PC-9 (cell line): ENCODE measurements around the gene LNX2. TPM values are rescaled to one million over a fixed set of nuclear protein-coding genes. Genes with fewer than 3 reads are reported as not detected.

Experiments used
- BruUV-seq: library from RNA; stranded (reverse); fragments of 400-500 nt; replicated peaks from 2 replicates; lab custom pipeline; 2021; lab: Mats Ljungman, UMichigan
- CTCF ChIA-PET: fragments of 300-600 bp; sonication (Branson Sonifier 250); formaldehyde crosslinking; loops from one replicate; lab custom pipeline; 2022; ENCODE audit warnings: antibody characterized with exemption; lab: Charles Lee
- POLR2A ChIA-PET: fragments of 300-600 bp; sonication (Branson Sonifier 250); formaldehyde crosslinking; loops from one replicate; lab custom pipeline; 2022; ENCODE audit warnings: antibody characterized with exemption; ENCODE audit not compliant: unreplicated experiment; lab: Charles Lee
- DNase-seq, 2 experiments: peaks; one replicate each; pipeline versions ENCODE4 v3.0.0 to v3.0.0-alpha.2; 2015 to 2022; ENCODE audit warnings: mixed read lengths in 1 of 2
- H2AFZ ChIP-seq: fragments of 200-600 bp; sonication (generic); 2 replicates; pipeline ENCODE4 v1.8.1; 2017; ENCODE audit warnings: antibody characterized with exemption
- H3F3A ChIP-seq: fragments of 200-600 bp; sonication (generic); 2 replicates; pipeline ENCODE4 v1.8.1; 2017; ENCODE audit warnings: antibody characterized with exemption, mild to moderate bottlenecking, low read depth; ENCODE audit not compliant: insufficient read depth
- H3K27ac ChIP-seq: fragments of 200-600 bp; sonication (generic); 2 replicates; pipeline ENCODE4 v1.6.1; 2016; ENCODE audit warnings: mixed run types
- H3K27me3 ChIP-seq: fragments of 200-600 bp; sonication (generic); 2 replicates; pipeline ENCODE4 v1.6.1; 2016; ENCODE audit warnings: low read depth, mixed run types; ENCODE audit not compliant: insufficient read depth
- H3K36me3 ChIP-seq: fragments of 200-600 bp; sonication (generic); 2 replicates; pipeline ENCODE4 v1.6.1; 2016; ENCODE audit warnings: low read depth, mixed run types
- H3K4me1 ChIP-seq: fragments of 200-600 bp; sonication (generic); replicated peaks from 2 replicates; pipeline ENCODE4 v1.6.1; 2016; ENCODE audit warnings: mixed run types; ENCODE audit not compliant: insufficient read depth
- H3K4me2 ChIP-seq: fragments of 200-600 bp; sonication (generic); 2 replicates; pipeline ENCODE4 v1.6.1; 2017; ENCODE audit warnings: mixed run types
- H3K4me3 ChIP-seq: fragments of 200-600 bp; sonication (generic); 2 replicates; pipeline ENCODE4 v1.6.1; 2016; ENCODE audit warnings: mixed run types
- H3K79me2 ChIP-seq: fragments of 200-600 bp; sonication (generic); 2 replicates; pipeline ENCODE4 v1.6.1; 2017; ENCODE audit warnings: low read depth, mixed run types
- H3K9me2 ChIP-seq: fragments of 200-600 bp; sonication (generic); 2 replicates; pipeline ENCODE4 v1.8.1; 2017; ENCODE audit warnings: mild to moderate bottlenecking; ENCODE audit not compliant: insufficient read depth
- H3K9me3 ChIP-seq: fragments of 200-600 bp; sonication (generic); 2 replicates; pipeline ENCODE4 v1.8.1; 2016; ENCODE audit warnings: low read depth; ENCODE audit not compliant: insufficient read depth
- H4K20me1 ChIP-seq: fragments of 200-600 bp; sonication (generic); 2 replicates; pipeline ENCODE4 v1.8.1; 2017; ENCODE audit not compliant: insufficient read depth
- EZH2 ChIP-seq: fragments of 200-600 bp; sonication (generic); IDR thresholded peaks from 2 replicates; pipeline ENCODE4 v1.8.0; 2017; ENCODE audit warnings: antibody characterized with exemption, low read depth
- intact Hi-C: fragments of 100-400 bp; cut with micrococcal nuclease; formaldehyde crosslinking; loops from one replicate; pipeline ENCODE4 v1.10.0; 2022; ENCODE audit not compliant: unreplicated experiment
- total RNA-seq: library from RNA; stranded (reverse); gene quantifications from 2 replicates; pipeline ENCODE4 v1.2.3, GENCODE V29; 2021
- TF ChIP-seq, protein P1 (sequence below): fragments of 200-600 bp; sonication (generic); conservative IDR thresholded peaks from 2 replicates; pipeline ENCODE4 v1.6.1; 2017; ENCODE audit warnings: mixed run types, antibody characterized with exemption, mild to moderate bottlenecking, moderate library complexity

LNX2 gene
- total RNA-seq, 1 experiment from 2014 or later = 7.0 TPM

DNA sequence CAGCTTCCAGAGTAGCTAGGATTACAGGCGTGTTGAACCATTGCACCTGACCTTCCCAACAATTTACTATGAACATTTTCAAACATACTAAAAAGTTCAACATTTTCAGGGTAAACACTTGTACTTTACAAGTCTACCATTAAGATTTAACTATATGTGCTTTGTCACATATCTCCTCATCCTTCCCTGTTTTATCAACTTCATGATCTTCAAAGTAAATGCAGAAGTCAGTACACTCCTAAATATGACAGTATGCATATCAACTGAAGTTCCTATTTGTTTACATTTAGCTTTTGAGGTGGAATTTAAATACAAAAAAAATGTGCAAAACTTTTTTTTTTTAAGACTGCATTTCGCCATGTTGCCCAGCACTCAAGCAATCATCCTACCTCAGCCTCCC, 18.5 kb downstream of the LNX2 start:
- intact Hi-C loops = loop anchor here (2.0 kb wide), 1 partner anchor 19 kb away; the partner anchor contains the start of genes LNX2 and POLR1D
- Histone ChIP-seq H3K27ac (no peak overlapping the region), H3K4me2 (no peak overlapping the region), H3K27me3 (no peaks in the 10 kb centered on the region), H3K36me3 (no peaks in the 10 kb centered on the region), H3F3A (peaks cover 8% of the 10 kb centered on the region; the same call in 1 of the 2 replicates), H3K4me1 (peaks cover 18% of the 10 kb centered on the region), H3K79me2 (peaks cover 62% of the 10 kb centered on the region), H3K4me3 (no peak overlapping the region), H2AFZ (no peak overlapping the region), H4K20me1 (no peaks in the 10 kb centered on the region), H3K9me2 (no peaks in the 10 kb centered on the region), H3K9me3 (peaks cover 4% of the 10 kb centered on the region; the same call in 1 of the 2 replicates)
- no peak for DNase-seq
- BruUV-seq = no TSS peak
- POLR2A ChIA-PET = no interaction called here
- TF ChIP-seq EZH2 = no peak
- TF ChIP-seq, protein P1, sequence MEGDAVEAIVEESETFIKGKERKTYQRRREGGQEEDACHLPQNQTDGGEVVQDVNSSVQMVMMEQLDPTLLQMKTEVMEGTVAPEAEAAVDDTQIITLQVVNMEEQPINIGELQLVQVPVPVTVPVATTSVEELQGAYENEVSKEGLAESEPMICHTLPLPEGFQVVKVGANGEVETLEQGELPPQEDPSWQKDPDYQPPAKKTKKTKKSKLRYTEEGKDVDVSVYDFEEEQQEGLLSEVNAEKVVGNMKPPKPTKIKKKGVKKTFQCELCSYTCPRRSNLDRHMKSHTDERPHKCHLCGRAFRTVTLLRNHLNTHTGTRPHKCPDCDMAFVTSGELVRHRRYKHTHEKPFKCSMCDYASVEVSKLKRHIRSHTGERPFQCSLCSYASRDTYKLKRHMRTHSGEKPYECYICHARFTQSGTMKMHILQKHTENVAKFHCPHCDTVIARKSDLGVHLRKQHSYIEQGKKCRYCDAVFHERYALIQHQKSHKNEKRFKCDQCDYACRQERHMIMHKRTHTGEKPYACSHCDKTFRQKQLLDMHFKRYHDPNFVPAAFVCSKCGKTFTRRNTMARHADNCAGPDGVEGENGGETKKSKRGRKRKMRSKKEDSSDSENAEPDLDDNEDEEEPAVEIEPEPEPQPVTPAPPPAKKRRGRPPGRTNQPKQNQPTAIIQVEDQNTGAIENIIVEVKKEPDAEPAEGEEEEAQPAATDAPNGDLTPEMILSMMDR = no peak
- CTCF ChIA-PET = no interaction called here

- CTCF ChIA-PET = no interaction called here
- Histone ChIP-seq H3K4me3 (no peak overlapping the region), H3K9me3 (peaks cover 4% of the 10 kb centered on the region; the same call in 1 of the 2 replicates), H3K27me3 (no peaks in the 10 kb centered on the region), H2AFZ (no peak overlapping the region), H3K27ac (no peak overlapping the region), H3K4me2 (no peak overlapping the region), H3K79me2 (peaks cover 62% of the 10 kb centered on the region), H3K9me2 (no peaks in the 10 kb centered on the region), H3K4me1 (peaks cover 14% of the 10 kb centered on the region), H4K20me1 (no peaks in the 10 kb centered on the region), H3K36me3 (no peaks in the 10 kb centered on the region), H3F3A (peaks cover 8% of the 10 kb centered on the region; the same call in 1 of the 2 replicates)
- DNase-seq = no peak
- TF ChIP-seq, protein P1 = no peak
- no peak for TF ChIP-seq EZH2
- POLR2A ChIA-PET = no interaction called here
- intact Hi-C loops = loop anchor here (2.0 kb wide), 1 partner anchor 20 kb away; the partner anchor contains the start of genes LNX2 and POLR1D
- BruUV-seq = no TSS peak
Observed at GRCh38 chr13:27601208-27601607, 19.1 kb downstream of the LNX2 start.

DNA sequence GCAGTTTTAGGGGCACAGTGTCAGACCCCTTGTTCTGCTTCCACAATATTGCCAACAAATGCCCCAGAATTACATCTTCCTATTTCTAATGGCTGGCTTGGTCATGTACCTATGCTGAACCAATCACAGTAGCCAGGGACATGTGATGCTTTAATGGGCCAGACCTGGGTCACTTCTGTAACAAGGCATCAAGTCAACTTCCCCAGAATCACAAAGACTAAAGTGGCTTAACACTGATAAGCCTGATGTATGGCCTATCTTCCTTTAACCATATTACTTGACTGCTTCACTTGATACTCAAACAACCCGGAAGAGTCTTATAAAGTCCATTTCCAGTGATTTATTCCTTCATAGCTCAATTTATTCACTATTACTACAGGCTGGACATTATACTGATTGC, 19.6 kb downstream of the LNX2 start:
- Histone ChIP-seq H3K9me2 (no peaks in the 10 kb centered on the region), H3K9me3 (peaks cover 4% of the 10 kb centered on the region; the same call in 1 of the 2 replicates), H3K4me1 (peaks cover 15% of the 10 kb centered on the region), H3K4me2 (no peak overlapping the region), H4K20me1 (no peaks in the 10 kb centered on the region), H3K27me3 (no peaks in the 10 kb centered on the region), H3K36me3 (no peaks in the 10 kb centered on the region), H3K27ac (no peak overlapping the region), H3K79me2 (peaks cover 62% of the 10 kb centered on the region), H3K4me3 (no peak overlapping the region), H3F3A (peaks cover 8% of the 10 kb centered on the region; the same call in 1 of the 2 replicates), H2AFZ (no peak overlapping the region)
- BruUV-seq = no TSS peak
- TF ChIP-seq EZH2 = no peak
- TF ChIP-seq, protein P1 = no peak
- DNase-seq = no peak
- ChIA-PET POLR2A (no interaction called here), CTCF (no interaction called here)
- intact Hi-C loops = loop anchor here (2.0 kb wide), 1 partner anchor 20 kb away; the partner anchor contains the start of genes LNX2 and POLR1D
